GM19043 (cell line): ENCODE results near the gene ARPC4.
A peak's percentile ranks its signal among the peaks of the same experiment; 100 is the strongest.

Experiments
- ATAC-seq: cut with Tn5 transposase; IDR thresholded peaks from one replicate; pipeline ENCODE4 v1.9.1; 2021; ENCODE audit warnings: low read depth; ENCODE audit not compliant: unreplicated experiment

ARPC4 gene

DNA sequence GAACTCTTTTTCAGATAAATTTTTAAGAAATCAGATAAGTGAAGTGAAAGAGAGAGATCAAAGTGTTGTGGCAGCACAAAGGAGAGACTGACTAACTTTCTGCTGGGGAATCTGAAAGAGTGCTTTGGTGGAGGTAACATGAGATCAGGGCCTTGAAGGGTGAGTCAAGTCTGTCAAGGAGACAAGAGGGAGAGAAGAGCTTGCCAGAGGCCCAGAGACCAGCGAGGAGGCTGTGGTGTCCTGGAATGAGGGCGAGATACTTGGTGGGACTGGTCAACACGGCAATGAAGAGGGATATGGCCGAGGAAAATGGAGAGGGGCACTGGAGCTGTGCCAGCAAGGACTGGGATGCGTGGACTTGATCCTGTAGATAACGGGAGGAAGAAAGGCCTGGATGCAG, 5.2 kb upstream of the ARPC4 start:
- no peak for ATAC-seq

DNA sequence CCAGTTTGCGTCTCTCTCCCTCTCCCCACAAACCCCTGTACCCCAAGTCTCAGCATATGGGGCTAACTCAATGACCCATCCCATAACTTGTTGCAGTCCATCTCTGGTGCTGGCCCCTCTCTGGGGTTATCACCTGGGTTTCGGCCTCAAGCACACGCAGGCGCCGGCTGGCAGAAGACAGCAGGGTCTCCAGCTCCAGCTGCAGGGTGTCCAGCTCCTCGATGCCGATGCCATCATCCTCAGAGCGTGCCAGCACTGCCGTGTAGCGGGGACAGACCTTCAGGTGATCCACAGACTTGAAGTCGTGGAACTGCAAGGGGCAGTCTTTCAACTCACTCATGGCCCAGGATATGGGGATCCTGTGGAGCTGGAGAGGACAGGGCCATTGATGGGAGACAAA, 1.8 kb upstream of the ARPC4 start:
- ATAC-seq, result no peak

DNA sequence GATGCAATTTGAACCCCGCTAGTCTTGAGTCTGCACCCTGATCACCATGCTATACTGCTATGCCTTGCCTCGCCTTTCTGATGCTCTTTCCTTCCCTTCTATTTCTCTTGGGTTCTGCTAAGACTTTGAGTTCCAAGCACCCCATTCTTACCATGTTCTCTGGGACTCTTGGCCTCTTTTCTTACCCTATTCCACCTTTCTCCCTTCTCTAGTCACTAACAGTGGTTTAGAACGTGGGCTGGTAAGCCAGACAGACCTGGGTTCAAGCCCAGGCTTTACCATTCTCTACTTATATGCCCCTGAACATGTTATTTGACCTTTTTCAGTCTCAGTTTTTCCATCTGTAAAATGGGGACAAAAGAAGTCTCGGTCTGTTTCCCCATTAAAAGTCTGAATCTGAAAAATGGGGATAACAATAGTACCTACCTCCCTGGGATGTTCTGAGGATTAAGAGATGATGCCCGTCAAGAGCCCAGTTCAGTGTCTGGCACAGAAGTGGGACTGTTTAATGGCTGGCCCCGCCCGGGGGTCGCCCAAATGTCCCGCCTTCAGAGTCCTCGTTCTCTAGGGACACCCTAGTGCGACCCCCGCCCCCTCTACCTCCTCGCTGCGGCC, 985 bp upstream of the ARPC4 start:
- no peak for ATAC-seq

DNA sequence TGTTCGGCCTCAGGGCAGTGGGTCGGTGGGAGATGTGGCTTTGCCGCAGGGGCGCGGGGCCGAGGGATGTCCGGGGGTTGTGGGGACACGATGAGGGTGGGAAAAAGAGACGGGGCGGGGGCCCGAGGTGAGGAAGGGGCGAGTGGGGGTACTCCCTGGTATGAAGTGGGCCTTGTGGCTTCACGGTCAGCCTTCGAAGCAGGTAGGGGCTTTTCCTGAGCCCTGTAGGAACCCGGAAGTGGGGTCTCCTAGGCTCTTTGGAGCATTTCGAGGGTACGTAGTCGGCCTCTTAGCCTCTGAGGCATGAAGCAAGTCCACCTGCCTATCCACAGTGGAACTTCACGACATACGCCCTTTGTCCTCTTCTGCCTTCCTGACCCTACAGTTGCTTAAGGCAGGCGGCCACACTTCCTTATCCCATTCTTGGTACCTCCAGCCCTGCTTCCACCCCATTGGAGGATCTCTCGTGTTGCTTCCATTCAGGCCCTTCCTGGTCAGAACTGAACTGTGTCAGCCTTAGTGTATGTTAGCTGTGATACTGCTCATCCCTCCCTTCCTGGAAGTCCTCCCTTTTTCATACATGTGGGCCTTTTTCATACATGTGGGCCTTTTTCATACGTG, 389 bp downstream of the ARPC4 start:
- ATAC-seq, result no peak

DNA sequence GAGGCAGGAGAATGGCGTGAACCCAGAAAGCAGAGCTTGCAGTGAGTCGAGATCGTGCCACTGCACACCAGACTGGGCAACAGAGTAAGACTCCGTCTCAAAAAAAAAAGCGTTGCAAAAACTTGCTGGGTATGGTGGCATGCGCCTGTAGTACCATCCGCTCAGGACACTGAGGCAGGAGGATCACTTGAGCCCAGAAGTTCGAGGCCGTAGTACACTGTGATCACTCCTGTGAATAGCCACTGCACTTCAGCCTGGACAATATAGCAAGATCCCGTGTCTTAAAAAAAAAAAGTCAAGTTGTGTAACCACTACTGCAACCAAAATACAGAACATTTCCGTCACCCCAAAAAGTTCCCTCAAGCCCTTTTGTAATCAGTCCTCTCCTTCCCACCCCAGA, 1.5 kb downstream of the ARPC4 start:
- no peak for ATAC-seq

DNA sequence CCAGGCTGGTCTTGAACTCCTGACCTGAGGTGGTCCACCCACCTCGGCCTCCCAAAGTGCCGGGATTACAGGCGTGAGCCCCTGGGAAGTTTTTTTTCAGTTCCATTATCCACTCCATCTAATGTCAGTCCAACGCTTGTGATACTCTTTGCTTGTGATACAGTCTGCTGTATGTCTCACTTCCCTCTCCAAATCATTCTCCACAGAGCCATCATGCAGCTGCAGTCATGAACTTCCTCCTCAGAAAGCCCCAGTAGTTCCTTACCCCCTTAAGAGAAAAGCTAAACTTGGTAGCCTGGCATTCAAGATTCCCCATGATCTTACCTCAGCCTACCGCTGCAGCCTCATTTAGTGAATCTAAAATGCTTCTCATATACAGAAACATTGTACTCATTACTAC, 2.3 kb downstream of the ARPC4 start:
- no peak for ATAC-seq

DNA sequence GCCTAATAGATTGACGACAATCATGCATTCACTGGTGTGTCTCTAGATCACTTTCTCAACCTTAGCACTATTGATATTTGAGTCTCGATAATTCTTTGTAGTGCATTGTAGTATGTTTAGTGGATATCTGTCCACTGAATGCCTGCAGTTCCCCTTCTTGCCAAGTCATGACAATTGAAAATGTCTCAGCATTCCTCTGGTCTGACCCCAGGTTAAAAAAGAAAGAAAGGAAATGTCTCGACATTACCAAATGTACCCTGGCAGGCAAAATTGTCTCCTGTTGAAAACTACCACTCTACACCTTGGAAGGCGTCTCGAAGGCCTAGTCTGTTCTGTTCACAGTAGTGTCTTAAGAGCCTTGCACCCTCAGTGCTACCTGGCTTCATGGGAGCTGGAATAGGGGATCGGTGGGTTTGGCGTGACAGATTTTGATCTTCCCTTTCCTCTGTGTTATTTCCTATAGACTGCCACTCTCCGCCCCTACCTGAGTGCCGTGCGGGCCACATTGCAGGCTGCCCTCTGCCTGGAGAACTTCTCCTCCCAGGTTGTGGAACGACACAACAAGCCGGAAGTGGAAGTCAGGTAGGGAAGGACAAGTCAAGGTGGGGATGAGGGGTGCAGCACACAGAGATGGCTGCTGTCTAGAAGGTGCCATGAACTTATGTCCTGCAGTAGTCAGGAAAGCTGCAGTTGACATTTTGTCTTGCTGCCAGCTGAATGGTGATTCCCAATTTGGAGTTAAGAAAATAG, 4.5 kb downstream of the ARPC4 start:
- no peak for ATAC-seq

DNA sequence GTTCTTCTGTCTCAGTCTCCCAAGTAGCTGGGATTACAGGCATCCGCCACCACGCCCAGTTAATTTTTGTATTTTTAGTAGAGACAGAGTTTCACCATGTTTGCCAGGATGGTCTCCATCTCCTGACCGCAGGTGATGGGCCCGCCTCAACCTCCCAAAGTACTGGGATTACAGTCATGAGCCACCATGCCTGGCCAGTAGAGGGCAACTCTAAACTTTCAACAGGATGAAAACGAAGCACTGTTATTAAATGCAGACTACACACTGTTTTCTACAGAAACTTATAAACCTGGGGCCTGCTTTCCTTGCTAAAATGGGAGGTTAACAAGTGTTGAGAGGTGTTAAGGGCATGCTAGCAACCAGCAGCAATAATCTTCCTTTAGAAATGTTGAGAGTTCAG, 7.6 kb downstream of the ARPC4 start:
- no peak for ATAC-seq

DNA sequence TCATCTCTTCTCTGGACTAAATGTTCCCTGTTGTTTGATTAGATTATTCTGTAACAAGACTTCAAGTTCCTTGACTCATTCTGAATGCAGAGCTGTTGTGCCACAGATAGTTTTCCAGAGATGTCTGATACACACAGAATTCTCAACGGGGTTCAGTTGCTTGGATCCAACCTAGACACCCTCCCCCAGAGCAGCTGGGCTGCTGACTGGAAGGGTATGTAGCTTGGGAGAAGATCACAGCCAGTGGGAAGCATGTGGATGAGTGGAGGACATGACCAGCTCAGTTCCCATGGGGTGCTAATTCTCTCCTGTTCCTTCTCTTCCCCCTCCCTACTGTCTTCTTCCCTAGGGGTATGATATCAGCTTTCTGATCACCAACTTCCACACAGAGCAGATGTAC, 10.6 kb downstream of the ARPC4 start:
- ATAC-seq, result no peak

DNA sequence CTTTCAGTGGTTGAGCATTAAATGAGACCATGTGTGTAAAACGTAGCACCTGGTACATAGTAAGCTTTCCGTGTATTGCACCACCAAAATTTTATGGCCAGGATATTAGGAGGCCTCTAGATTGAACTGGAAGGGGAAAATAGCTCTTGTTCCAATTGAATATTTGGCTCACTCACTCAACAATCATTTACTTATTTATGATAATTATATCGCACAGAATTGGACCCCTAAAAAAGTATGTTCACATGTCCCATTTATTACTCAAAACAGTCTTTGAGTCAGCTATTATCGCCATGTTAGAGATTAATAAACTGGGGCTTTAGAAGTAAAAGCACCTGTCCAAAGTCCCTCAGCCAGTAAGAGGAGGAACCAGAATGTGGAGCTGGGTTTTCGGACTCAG, 12.1 kb downstream of the ARPC4 start:
- no peak for ATAC-seq

DNA sequence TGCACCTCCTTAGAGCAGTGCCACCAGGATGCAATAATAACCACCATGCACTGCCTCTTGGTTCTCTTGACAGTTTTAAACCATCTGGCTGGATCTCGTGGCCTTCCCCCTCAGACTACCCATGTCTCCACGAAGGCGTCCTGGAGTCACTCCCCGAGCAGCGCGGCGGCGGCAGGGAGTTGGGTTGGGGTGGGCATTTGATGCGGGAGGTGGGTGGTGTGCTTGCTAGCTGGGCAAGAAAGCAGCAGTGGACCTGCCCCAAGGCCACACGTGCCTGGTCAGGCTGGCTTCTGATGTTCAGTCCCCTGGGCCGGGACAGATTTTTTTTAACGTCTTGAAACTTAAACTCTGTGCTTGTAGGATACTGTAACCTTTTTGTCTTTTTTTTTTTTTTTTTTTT, 13.3 kb downstream of the ARPC4 start:
- no peak for ATAC-seq

DNA sequence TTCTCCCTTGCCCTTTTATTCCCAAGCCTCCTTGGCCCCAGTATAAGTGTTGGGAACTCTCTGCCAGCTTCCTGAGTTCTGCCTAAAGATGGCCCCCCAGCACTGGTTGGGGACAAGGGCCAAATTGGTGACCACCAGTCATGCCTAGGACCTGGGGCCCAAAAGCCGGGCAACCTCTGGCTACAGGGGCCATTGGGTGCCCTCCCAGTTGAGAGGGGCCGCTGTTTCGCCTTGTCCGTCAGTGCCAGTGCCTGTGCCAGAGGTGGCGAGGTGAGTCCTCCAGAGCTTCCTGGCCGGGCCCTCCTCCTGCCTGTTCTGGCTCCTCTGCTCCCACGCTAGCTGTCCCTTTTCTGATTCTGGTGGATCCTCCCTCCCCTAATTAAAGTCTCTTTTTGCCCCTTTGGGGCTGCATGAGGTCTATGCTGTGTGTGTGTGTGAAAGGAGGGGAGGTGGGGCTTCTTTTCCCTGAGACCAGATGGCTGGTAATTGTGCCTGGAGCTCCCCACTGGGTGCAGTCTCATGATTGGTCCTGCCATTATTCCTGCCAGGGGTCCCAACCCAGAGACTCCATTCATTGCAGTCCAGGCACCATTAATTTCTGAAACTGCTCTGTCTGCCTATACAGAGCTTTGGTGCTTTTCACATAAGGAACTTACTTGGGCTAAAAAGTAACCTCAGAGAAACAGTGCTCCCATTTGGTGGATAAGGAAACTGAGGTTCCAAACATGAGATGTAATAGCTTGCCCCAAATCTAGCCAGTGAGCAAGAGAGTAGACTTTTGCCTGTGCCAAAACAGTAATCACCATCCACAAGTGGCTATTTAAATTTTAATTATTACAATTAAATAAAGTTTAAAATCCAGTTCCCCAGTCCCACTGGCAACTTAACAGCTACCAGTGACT, 14.1 kb downstream of the ARPC4 start:
- no peak for ATAC-seq

DNA sequence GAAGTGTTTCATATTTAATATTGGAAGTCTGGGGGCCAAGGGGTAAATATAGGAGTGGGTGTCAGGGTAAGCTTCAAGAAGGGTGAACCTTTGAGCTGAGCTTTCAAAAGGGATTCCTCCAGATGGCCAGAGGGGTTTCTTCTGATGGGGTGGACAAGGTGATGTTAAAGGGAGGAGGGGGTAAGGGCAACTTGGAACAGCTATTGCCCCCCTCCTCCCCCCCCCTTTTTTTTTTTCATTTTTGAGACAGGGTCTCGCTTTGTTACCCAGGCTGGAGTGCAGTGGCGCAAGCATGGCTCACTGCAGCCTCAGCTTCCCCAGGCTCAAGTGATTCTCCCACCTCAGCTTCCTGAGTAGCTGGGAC, 15.1 kb downstream of the ARPC4 start:
- ATAC-seq, result no peak

DNA sequence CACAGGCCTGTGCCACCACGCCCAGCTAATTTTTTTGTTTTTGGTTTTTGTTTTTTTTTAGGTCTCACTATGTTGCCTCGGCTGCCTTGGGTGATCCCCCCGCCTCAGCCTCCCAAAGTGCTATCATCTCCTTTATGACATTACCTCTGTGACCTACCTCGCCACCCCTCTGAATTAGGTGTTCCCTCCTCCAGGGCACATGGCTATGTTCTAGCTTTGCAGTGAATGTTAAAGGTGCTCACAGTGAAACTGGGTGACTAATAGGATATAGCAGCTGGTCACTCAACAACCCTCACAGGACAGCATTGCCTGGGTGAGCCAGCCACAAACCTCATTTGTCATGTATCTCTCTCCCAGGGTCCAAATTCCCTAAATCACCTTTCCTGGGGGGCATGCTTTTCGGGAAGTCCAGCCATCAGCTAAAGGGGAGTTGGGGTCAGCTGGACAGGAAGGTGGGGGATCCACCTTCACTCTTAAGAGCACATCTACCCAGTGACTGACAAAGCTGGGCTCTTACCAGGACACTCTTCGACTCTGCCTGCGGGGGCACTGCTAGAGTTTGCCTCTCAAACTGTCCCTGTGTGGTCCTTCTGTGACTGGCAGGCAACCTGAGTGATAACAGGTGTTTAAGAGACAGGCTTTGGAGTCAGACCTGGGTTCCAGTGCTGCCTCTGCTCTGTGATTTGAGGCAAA, 15.6 kb downstream of the ARPC4 start:
- ATAC-seq, result no peak

DNA sequence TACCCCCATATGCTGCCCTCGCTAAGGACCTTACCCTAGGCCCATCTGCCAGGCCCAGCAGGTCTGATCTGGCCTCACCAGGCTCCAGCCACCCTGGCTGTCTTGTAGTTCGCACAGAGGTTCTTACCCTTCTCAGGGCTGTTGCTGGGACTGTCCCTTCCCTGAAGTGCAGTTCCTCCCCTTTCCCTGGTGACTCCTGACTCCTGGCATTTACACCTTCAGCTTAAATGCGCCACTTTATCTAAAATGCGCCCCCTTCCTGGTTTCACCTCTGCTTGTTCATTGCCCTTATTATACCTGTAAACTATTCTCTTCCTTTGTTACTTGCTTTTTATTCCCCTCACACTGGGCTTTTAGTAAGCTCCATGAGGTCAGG, 16.3 kb downstream of the ARPC4 start:
- ATAC-seq, result no peak

DNA sequence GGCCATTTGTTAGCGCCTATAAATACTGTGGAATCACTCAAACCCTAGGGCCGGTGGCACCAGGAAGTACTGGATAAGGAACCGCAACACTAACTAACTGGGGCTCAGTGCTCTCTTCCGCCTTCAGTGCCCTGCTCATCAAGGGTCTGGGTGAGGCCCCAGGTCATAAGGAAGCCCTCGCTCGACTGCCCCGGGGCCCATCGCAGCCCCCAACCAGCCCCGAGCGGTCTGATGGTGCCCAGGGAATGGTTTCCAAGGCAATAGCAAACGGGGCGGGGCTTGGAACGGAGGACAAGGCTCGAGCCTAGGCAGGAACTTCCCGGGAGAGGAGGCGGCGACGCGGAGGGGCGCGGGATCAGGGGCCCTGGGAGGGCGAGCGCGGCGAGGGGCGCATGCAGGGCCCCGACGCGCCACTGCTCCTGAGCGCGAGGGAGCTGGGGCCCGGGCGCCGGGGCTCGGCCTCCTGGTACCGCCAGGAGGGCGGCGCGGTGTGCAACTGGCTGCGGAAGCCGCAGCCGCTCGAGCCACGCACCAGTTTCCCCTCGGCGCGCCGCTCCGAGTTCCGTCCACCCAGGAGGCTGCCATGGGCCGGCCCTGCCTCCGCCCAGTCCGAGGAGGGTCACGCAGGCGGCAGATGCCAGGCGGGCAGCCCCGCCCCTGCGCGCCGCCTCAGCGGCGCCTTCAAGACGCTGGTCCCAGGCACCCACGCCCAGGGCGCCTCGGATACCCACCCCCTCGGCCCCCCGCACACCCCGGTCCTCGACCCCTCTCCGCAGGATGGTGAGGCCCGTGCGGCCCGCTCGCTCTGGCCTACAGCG, 16.9 kb downstream of the ARPC4 start, which contains the start of gene TTLL3:
TSS of gene TTLL3 (plus strand) at position 648 of the 818 bp plus-strand sequence. CDS start 400 bp downstream, outside the sequence.
- peak; percentile 44 for ATAC-seq

DNA sequence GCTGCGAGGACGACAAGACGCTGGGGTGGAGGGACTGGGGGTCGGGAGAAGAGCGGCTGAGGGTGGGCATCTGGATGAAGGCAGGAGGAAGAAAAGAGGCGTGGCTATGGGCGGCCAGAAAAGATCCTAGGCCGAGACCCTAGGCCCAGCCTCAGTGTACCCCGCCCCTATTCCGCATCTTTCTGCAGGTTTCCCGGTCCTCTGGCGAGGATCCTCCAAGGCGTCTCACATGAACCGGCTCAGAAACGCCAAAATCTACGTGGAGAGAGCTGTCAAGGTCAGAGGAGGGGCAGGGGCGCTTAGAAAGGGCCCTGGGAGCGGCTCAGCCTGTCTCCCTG, 17.5 kb downstream of the ARPC4 start:
- ATAC-seq, result no peak

DNA sequence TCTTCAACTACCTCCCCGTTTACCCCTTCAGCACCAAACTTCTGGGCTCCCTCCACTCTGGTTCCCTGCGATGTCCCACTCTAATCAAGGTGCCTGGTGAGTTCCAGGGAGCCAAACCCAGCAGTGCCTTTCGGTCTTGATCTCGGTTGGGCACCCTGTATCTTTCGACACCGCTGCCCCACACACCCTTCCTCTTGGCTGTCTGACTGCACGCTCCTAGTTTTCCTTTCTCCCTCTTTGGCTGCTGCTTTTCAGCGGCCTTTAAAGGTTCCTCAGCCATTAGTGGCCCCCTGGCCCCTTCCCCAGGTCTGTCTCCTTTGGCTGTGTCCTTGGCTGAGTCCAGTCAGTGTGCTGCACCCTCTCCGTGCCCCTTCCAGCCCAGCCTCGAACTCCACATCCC, 18.0 kb downstream of the ARPC4 start:
- no peak for ATAC-seq

DNA sequence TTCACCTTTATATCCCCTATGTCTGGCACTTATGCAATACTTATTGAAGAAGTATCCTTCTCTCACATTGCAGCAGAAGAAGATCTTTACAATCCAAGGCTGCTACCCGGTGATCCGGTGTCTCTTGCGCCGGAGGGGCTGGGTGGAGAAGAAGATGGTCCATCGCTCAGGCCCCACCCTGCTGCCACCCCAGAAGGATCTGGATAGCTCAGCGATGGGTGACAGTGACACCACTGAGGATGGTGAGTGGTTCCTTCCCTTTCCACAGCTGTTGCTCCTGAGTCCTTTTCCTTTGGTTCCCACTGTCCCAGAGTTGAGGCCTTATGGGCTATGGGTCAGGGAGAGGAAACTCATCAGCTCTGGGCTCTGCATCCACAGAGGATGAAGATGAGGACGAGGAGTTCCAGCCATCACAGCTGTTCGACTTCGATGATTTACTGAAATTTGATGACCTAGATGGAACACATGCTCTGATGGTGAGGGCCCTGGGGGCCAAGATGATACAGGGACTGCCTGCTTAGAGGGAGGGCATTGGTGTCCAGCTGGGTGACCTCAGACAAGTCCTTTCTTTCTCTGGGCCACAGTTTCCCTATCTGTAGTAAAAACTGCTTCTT, 20.1 kb downstream of the ARPC4 start:
- ATAC-seq, result no peak
